Heart left ventricle (tissue), 13 donors: ENCODE results near the gene SERPINA12.

ENCODE experiments used
- POLR2A ChIP-seq, 2 donors: fragments of 450-650 bp; IDR thresholded peaks; one replicate each; pipeline ENCODE4 v1.6.1; 2017; ENCODE audit warnings: antibody characterized with exemption in 2 of 2, mild to moderate bottlenecking in 2 of 2, moderate library complexity in 2 of 2
- TF ChIP-seq, protein P1 (sequence below), 12 donors: fragments of 200-600 bp; sonication (generic) in 4 of 12; IDR thresholded peaks; one replicate each; pipeline versions ENCODE4 v1.5.0 to v1.8.0; 2018 to 2022; ENCODE audit warnings: antibody characterized with exemption in 12 of 12, mild to moderate bottlenecking in 5 of 12
- donor health status: ischemic (EF 13 %, LVEDD 7.1; RV severe dilation, severe dysfunction).
- donor health status: DM: no; HTN: yes; CAD: no.
- donor health status: DM: no; HTN: no; CAD: no.
- donor health status: ischemic (EF 25% LVEDD 6.9; RV normal size, moderate dysfunction).
- donor health status: ischemic (EF 25% LVEDD 5.7; RV mildly dilated, moderate dysfunction).
- donor health status: ischemic (EF 35%, LVEDD 5.7; RV mildly dilated, moderate dysfunction).
- donor health status: nonischemic (EF 11% LVEDD 7.7; RV severe dilation, severe dysfunction).
- donor health status: DM: yes; HTN: yes; CAD: no.
- donor health status: PGD.
- donor health status: ischemic (EF 29% LVEDD 5.4; RV normal size, mild dysfunction).
- donor health status: nonischemic (EF 23%, LVEDD 6.1; RV moderate dilation, normal function).

DNA sequence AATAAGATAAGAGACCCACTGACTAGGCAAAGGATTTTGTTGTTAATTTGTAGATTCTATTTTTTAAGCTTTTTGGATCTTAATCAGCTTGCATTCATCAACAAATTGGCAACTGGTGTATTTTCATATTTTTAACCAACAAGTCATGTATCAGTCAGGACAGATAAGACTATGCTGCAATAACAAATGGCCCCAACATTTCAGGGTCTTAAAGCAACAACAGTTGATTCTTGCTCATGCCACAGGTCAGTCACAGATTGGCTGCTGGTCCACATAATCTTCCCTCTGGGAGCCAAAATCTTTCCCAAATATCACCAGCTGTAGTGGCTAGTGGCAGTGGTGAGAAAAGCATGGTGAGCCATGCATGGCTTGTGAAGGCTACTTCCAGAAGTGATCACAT lies 21.9 kb upstream of the SERPINA12 start:
- TF ChIP-seq, protein P1, sequence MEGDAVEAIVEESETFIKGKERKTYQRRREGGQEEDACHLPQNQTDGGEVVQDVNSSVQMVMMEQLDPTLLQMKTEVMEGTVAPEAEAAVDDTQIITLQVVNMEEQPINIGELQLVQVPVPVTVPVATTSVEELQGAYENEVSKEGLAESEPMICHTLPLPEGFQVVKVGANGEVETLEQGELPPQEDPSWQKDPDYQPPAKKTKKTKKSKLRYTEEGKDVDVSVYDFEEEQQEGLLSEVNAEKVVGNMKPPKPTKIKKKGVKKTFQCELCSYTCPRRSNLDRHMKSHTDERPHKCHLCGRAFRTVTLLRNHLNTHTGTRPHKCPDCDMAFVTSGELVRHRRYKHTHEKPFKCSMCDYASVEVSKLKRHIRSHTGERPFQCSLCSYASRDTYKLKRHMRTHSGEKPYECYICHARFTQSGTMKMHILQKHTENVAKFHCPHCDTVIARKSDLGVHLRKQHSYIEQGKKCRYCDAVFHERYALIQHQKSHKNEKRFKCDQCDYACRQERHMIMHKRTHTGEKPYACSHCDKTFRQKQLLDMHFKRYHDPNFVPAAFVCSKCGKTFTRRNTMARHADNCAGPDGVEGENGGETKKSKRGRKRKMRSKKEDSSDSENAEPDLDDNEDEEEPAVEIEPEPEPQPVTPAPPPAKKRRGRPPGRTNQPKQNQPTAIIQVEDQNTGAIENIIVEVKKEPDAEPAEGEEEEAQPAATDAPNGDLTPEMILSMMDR (IDR thresholded peaks at IDR 0.05), result no peak
- no peak for TF ChIP-seq POLR2A (IDR thresholded peaks at IDR 0.05)
